HG03280 (cell line): Measurements from ENCODE around the gene TP53TG3B.
"Not testable (repeated sequence)": the region's sequence is repeated elsewhere in the genome, so short reads cannot be mapped to it uniquely, and the experiment has no call there.

Experiments
- ATAC-seq: cut with Tn5 transposase; IDR thresholded peaks from one replicate; pipeline ENCODE4 v1.9.1; 2021; ENCODE audit warnings: mild to moderate bottlenecking, moderate library complexity; ENCODE audit not compliant: unreplicated experiment

TP53TG3B gene

DNA sequence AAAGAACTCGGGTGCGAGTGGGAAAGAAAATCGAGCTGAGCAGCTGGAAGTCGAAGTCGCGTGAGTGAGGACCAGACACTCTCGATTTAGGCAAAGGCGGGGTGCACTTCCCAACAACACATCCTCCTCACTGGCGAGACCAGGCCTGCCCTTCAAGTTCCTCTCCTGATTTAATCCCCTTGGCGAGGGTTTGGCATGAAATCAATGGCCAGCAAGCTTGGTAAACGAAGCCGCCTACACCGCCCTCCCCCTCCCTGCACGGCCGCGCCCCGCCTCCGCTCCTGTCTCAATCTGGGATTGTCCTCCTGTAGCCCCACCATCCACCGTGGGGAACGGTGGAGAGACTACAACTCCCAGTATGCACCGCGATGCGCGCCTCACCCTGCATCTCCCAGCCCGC is at the start of gene TP53TG3B:
Gene TP53TG3B (plus strand): TSS at position 301 of the 400 bp plus-strand sequence. CDS start 68 bp downstream, at position 369.
- not testable (repeated sequence) for ATAC-seq

DNA sequence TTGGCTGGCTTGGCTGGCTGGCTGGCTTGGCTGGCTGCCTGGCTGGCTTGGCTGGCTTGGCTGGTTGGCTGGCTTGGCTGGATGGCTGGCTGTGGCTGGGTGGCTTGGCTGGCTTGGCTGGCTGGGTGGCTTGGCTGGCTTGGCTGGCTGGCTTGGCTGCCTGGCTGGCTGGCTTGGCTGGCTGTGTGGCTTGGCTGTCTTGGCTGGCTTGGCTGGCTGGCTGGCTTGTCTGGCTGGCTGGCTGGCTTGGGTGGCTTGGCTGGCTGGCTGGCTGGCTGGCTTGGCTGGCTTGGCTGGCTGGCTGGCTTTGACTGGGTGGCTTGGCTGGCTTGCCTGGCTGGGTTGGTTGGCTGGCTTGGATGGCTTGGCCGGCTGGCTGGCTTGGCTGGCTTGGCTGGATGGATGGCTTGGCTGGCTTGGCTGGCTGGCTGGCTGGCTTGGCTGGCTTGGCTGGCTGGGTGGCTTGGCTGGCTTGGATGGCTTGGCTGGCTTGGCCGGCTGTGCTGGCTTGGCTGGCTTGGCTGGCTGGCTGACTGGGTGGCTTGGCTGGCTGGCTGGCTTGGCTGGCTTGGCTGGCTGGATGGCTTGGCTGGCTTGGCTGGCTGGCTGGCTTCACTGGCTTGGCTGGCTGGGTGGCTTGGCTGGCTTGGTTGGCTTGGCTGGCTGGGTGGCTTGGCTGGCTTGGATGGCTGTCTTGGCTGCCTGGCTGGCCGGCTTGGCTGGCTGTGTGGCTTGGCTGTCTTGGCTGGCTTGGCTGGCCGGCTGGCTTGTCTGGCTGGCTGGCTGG is 24.2 kb upstream of the TP53TG3B start:
- not testable (repeated sequence) for ATAC-seq

- ATAC-seq = not testable (repeated sequence)
Measured at GRCh38 chr16:33337627-33338542, 22.8 kb upstream of the TP53TG3B start.

DNA sequence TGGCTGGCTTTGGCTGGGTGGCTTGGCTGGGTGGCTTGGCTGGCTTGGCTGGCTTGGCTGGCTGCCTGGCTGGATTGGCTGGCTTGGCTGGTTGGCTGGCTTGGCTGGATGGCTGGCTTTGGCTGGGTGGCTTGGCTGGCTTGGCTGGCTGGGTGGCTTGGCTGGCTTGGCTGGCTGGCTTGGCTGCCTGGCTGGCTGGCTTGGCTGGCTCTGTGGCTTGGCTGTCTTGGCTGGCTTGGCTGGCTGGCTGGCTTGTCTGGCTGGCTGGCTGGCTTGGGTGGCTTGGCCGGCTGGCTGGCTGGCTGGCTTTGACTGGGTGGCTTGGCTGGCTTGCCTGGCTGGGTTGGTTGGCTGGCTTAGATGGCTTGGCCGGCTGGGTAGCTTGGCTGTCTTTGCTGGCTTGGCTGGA is 22.1 kb upstream of the TP53TG3B start:
- ATAC-seq = not testable (repeated sequence)

DNA sequence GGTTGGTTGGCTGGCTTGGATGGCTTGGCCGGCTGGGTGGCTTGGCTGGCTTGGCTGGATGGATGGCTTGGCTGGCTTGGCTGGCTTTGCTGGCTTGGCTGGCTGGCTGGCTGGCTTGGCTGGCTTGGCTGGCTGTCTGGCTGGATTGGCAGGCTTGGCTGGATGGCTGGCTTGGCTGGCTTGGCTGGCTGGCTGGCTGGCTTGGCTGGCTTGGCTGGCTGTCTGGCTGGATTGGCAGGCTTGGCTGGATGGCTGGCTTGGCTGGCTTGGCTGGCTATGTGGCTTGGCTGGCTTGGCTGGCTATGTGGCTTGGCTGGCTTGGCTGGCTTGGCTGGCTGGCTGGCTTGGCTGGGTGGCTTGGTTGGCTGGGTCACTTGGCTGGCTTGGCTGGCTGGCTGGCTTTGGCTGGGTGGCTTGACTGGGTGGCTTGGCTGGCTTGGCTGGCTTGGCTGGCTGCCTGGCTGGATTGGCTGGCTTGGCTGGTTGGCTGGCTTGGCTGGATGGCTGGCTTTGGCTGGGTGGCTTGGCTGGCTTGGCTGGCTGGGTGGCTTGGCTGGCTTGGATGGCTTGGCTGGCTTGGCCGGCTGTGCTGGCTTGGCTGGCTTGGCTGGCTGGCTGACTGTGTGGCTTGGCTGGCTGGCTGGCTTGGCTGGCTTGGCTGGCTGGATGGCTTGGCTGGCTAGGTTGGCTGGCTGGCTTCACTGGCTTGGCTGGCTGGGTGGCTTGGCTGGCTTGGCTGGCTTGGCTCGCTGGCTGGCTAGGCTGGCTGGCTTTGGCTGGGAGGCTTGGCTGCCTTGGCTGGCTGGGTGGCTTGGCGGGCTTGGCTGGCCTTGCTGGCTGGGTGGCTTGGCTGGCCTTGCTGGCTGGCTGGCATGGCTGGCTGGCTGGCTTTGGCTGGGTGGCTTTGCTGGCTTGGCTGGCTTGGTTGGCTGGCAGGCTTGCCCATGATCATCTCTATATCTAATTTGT is 21.3 kb upstream of the TP53TG3B start:
- ATAC-seq = not testable (repeated sequence)
